ENCODE measurements around the gene GPR35.

GRCh38 chr2:240595381-240596079 is 29.8 kb upstream of the GPR35 start:
- TF ChIP-seq POLR2A (IDR thresholded peaks at IDR 0.05; ENCODE audit: low read depth, low read length), result no peak
- no peak for TF ChIP-seq POLR2AphosphoS5 (IDR thresholded peaks at IDR 0.05; ENCODE audit: low read depth, low read length)
- TF ChIP-seq TAF1 (IDR thresholded peaks at IDR 0.05; ENCODE audit: low read depth, low read length), result no peak
- no peak for TF ChIP-seq PAX5 (IDR thresholded peaks at IDR 0.05; ENCODE audit: insufficient read depth, low read length, severe bottlenecking)
- TF ChIP-seq SPI1 (IDR thresholded peaks at IDR 0.05; ENCODE audit: low read depth, low read length), result no peak
